Body of pancreas (tissue), 4 donors: ENCODE results near the gene OLFML2A. TPM values are rescaled to one million over a fixed set of nuclear protein-coding genes. Genes with fewer than 3 reads are reported as not detected.
A peak's percentile ranks its signal among the peaks of the same experiment; 100 is the strongest.

Source experiments
- ATAC-seq: fragments of 150-250 bp; one replicate; pipeline ENCODE4 v1.9.1; 2016
- DNase-seq, 4 donors: peaks; one replicate each; pipeline ENCODE4 v3.0.0-alpha.2; 2019
- H3K27ac ChIP-seq, 4 donors: fragments of 200-600 bp; sonication (generic); 1 replicate in 3 of 4; 2 replicates in 1 of 4; pipeline versions ENCODE4 v1.5.1 to v1.6.1; 2016 to 2019; ENCODE audit warnings: mild to moderate bottlenecking in 1 of 4, mixed read lengths in 1 of 4, moderate library complexity in 1 of 4
- H3K27me3 ChIP-seq, 2 donors: fragments of 200-600 bp; sonication (generic); one replicate each; pipeline ENCODE4 v1.6.0; 2016; ENCODE audit warnings: mild to moderate bottlenecking in 1 of 2
- H3K36me3 ChIP-seq, 2 donors: fragments of 200-600 bp; sonication (generic); replicated peaks in 1 of 2; 2 replicates each; pipeline ENCODE4 v1.5.1; 2016; ENCODE audit warnings: low read depth in 2 of 2; ENCODE audit not compliant: insufficient read depth in 1 of 2
- H3K4me1 ChIP-seq: fragments of 200-600 bp; sonication (generic); one replicate; pipeline ENCODE4 v1.6.0; 2016
- H3K4me3 ChIP-seq, 2 donors: fragments of 200-600 bp; sonication (generic); 1 replicate in 1 of 2; 2 replicates in 1 of 2; pipeline ENCODE4 v1.5.1; 2016 to 2019
- H3K9me3 ChIP-seq, 3 donors: fragments of 200-600 bp; sonication (generic); 1 replicate in 2 of 3; 2 replicates in 1 of 3; pipeline ENCODE4 v1.5.1; 2016
- POLR2A ChIP-seq, 3 donors: fragments of 450-650 bp; IDR thresholded peaks; one replicate each; pipeline ENCODE4 v1.6.1; 2016; ENCODE audit warnings: antibody characterized with exemption in 3 of 3, mild to moderate bottlenecking in 2 of 3
- WGBS, 2 donors: methylation state at CpG; one replicate each; pipeline ENCODE4 v1.1.5; 2017; 5-methylcytosine and 5-hydroxymethylcytosine counted together
- intact Hi-C: fragments of 100-400 bp; cut with DNase I; formaldehyde crosslinking; loops from one replicate; pipeline ENCODE4 v1.15.1; 2023
- total RNA-seq, 2 donors: library from RNA; depleted of rRNA; stranded (reverse); fragments of >200 nt; gene quantifications; one replicate each; pipeline ENCODE4 v1.1.0, GENCODE V29; 2016
- TF ChIP-seq, protein P1 (sequence below), 7 experiments: fragments of 450-650 bp in 4 of 7; fragments of 200-600 bp in 3 of 7; sonication (generic) in 3 of 7; IDR thresholded peaks; one replicate each; pipeline ENCODE4 v1.5.1; 2016 to 2019; ENCODE audit warnings: antibody characterized with exemption in 7 of 7

OLFML2A gene
- total RNA-seq, 2 donors from 2014 or later: 4.4 to 5.3 TPM

DNA sequence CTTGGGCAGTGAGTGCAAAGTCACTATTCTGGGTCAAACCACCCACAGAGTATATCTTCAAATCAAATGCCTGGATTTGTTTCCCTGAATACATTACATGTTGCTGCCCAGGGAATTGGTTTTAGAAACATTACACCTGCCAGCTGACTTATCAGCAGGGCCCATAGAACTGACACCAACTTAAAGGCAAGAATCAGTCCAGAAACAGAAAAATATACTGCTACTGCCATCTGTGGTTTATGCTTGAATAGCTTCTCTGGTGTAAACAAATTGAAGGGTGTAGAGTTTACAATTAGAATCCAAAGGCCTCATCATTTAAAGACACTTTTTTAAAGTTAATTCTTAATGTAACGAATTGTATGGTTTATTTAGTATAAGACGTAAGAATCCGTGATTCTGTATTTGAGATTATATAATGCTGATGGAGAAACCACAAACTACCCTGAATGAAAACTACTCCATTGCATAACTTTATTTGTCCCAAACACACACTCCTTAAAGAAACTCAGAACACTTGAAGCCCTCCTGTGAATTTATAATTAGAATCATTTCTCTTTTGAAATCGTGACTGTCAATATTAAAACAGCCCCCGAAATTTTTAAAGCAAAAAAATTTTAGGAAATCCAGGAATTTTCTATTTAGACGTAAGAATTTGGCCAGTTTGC is 12.0 kb upstream of the OLFML2A start:
- H3K36me3 ChIP-seq: no peaks in the 10 kb centered on the region
- TF ChIP-seq, protein P1, sequence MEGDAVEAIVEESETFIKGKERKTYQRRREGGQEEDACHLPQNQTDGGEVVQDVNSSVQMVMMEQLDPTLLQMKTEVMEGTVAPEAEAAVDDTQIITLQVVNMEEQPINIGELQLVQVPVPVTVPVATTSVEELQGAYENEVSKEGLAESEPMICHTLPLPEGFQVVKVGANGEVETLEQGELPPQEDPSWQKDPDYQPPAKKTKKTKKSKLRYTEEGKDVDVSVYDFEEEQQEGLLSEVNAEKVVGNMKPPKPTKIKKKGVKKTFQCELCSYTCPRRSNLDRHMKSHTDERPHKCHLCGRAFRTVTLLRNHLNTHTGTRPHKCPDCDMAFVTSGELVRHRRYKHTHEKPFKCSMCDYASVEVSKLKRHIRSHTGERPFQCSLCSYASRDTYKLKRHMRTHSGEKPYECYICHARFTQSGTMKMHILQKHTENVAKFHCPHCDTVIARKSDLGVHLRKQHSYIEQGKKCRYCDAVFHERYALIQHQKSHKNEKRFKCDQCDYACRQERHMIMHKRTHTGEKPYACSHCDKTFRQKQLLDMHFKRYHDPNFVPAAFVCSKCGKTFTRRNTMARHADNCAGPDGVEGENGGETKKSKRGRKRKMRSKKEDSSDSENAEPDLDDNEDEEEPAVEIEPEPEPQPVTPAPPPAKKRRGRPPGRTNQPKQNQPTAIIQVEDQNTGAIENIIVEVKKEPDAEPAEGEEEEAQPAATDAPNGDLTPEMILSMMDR (IDR thresholded peaks at IDR 0.05): peak in 4 of 7 experiments; percentile 28 to 54 (median 39)
- no peak for TF ChIP-seq POLR2A (IDR thresholded peaks at IDR 0.05)
- no peak for DNase-seq
- intact Hi-C loops: no loop called here
- H3K4me3 ChIP-seq: no peak overlapping the region
- 51 to 70% methylated on average over 6 of the region's 6 CpGs for WGBS, 2 donors
- H3K27ac ChIP-seq: no peak overlapping the region
- no peaks in the 10 kb centered on the region for H3K9me3 ChIP-seq
- ATAC-seq: no peak
- peaks cover 10% of the 10 kb centered on the region for H3K4me1 ChIP-seq
- no peaks in the 10 kb centered on the region for H3K27me3 ChIP-seq

- Histone ChIP-seq H3K9me3 (no peaks in the 10 kb centered on the region), H3K4me1 (peaks cover 10% of the 10 kb centered on the region), H3K27me3 (no peaks in the 10 kb centered on the region), H3K36me3 (no peaks in the 10 kb centered on the region), H3K4me3 (no peak overlapping the region), H3K27ac (no peak overlapping the region)
- ATAC-seq (no peak), DNase-seq (no peak)
- 68 to 72% methylated on average over 6 of the region's 6 CpGs for WGBS, 2 donors
- TF ChIP-seq, protein P1 (IDR thresholded peaks at IDR 0.05): no peak
- no peak for TF ChIP-seq POLR2A (IDR thresholded peaks at IDR 0.05)
- intact Hi-C loops: no loop called here
These were observed 11.5 kb upstream of the OLFML2A start for GRCh38 chr9:124765439-124765835.

DNA sequence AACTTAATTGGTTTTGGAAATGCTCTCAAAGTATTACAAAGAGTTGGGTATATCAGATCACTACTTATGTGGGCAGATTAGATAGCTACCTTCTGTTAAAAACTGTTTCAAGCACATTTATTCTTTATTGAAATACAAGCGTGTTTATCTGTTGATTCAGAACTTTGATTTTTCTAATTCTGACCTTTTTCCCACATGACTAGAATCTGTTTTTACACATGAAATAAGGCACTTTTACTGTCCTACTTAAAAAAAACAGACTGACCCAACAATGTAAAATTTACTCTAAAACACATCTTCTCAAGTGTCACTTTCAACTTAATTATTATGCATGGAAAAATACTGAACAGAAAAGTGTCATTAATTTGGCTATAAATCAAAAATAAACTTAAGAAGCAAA is 10.6 kb upstream of the OLFML2A start:
- H3K9me3 ChIP-seq: no peaks in the 10 kb centered on the region
- intact Hi-C loops: no loop called here
- WGBS, 2 donors: 64 to 81% methylated on average over 1 of the region's 1 CpG
- TF ChIP-seq, protein P1 (IDR thresholded peaks at IDR 0.05): no peak
- no peak for TF ChIP-seq POLR2A (IDR thresholded peaks at IDR 0.05)
- H3K27ac ChIP-seq: no peak overlapping the region
- H3K36me3 ChIP-seq: no peaks in the 10 kb centered on the region
- no peaks in the 10 kb centered on the region for H3K27me3 ChIP-seq
- peaks cover 10% of the 10 kb centered on the region for H3K4me1 ChIP-seq
- no peak overlapping the region for H3K4me3 ChIP-seq
- DNase-seq (no peak), ATAC-seq (no peak)

DNA sequence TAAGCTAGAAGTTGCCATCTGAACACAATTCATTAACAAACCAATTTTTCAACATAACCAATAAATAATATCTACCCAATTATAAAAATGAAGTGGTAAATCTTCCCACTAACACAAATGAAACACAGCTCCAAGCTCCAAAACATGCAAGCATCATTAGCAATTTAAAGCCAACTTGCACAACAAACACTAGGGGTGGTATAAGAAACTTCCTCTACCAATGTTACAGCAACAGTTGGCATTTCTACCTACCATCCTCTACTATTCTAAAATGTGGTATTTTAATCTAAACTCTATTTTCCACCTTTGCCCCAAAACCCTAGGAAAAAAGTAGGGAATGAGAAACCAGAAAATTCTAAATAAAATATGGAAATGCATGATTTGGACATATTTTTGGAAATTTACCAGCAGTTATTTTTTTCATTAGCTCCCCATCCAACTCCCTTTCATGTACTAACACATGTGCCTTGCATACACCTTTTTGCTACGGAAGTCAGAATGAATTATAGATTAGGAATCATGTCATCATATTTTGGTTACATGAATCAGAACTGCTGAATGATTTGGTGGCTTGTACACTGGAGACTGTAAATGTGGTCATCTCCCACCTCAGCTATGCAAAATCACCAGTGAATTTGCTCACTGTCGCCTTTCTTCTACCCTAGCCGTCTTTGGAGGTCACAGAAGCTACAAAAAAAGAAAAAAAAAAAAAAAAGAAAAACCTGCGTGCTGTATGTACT is 9.9 kb upstream of the OLFML2A start:
- intact Hi-C loops: no loop called here
- peak overlapping the region in 2 of 4 donors; percentile 32 to 89 for H3K27ac ChIP-seq
- H3K9me3 ChIP-seq: no peaks in the 10 kb centered on the region
- WGBS, 2 donors: 46 to 50% methylated on average over 4 of the region's 4 CpGs
- DNase-seq: no peak
- TF ChIP-seq POLR2A (IDR thresholded peaks at IDR 0.05): no peak
- TF ChIP-seq, protein P1 (IDR thresholded peaks at IDR 0.05): peak in 1 of 7 experiments; percentile 9
- peaks cover 13% of the 10 kb centered on the region for H3K4me1 ChIP-seq
- no peaks in the 10 kb centered on the region for H3K27me3 ChIP-seq
- no peak for ATAC-seq
- no peaks in the 10 kb centered on the region for H3K36me3 ChIP-seq
- no peak overlapping the region for H3K4me3 ChIP-seq
